Stimulated activated CD8-positive, alpha-beta memory T cell treated with anti-CD3 and anti-CD28 coated beads, Interleukin-4, amount 100 ng/mL, for 4 hours (primary cell): ENCODE measurements around the gene GNA15.

Experiments used
- DNase-seq, 2 donors: peaks; one replicate each; pipeline ENCODE4 v3.0.0-alpha.2; 2020; ENCODE audit warnings: low read depth in 2 of 2, low spot score in 1 of 2

GNA15 gene

DNA sequence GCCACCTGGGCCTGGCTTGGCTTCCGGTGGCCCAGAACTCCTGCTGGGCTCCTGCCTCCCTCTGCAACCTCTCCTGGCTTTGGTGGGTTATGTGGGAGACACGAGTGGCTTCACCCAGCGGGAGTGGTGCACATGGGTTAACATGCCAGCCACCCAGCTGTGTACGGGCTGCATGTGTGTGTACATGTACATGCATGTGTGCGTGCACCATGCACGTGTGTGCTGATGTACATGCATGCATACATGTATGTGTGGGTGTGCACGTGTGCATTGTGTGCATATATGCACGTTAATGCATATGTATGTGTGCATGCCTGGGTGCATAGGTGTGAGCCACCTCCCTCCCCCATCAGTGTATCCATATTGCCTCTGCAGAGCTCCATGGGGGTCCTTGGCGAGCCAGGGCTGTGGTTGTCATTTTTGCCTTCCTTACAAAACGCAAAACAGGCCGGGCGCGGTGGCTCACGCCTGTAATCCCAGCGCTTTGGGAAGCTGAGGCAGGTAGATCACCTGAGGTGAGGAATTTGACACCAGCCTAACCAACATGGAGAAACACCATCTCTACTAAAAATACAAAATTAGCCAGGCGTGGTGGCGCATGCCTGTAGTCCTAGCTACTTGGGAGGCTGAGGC is 29.2 kb upstream of the GNA15 start:
- DNase-seq, result no peak

DNA sequence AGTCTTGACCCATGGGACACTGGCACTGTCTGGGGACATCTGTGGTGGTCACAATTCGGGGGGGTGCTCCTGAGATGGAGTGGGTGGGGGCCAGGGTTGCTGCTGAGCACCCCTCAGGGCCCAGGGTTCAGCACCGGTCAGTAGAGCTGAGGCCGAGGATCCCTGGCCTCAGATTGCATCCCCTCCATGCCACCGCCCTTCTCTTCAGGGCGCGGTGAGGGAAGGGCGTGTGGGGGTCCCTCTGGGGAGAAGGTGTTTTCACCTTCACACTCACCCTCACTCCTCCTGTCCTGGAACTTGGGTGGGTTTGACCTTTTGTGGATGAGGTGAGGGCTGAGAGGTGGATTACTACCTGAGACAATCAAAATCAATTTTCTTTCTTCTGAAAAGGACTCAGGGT is 28.2 kb upstream of the GNA15 start:
- no peak for DNase-seq

DNA sequence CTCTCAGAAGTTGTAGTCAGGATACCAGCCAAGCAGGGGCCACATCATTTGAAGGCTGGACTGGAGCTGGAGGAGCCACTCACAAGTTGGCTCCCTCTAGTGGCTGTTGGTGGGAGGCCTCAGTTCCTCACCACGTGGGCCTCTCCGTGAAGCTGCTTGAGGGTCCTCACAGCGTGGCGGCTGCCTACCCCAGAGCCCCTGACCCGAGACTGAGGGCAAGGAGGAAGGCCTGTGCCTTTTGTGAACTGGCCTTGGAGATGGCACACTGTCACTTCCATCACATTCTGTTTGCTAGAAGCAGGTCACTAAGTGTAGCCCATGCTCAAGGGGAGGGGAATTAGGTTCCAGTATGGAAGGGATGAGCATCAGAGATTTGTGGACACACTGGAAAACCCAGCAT is 27.1 kb upstream of the GNA15 start:
- DNase-seq, result peak; percentile 49 to 59

DNA sequence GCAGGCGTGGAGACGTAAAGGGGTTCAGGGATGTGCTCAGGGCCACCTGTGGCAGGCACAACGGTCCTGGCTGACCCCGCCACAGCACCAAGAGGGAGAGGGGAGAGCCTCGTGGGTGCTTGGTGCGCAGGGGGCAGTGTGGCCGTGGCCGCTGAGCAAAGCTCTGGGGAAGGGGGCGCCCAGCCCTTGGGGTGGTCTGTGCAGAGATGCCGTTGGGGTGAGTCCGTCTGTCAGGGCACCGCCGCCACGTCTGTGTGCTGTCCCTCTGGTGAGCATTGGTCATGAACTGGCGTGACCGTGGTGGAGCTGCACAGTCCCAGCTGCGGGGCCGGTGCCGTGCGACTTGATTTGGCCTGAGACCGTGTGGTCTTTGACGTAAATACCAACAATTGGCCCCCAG is 26.3 kb upstream of the GNA15 start:
- DNase-seq, result no peak

DNA sequence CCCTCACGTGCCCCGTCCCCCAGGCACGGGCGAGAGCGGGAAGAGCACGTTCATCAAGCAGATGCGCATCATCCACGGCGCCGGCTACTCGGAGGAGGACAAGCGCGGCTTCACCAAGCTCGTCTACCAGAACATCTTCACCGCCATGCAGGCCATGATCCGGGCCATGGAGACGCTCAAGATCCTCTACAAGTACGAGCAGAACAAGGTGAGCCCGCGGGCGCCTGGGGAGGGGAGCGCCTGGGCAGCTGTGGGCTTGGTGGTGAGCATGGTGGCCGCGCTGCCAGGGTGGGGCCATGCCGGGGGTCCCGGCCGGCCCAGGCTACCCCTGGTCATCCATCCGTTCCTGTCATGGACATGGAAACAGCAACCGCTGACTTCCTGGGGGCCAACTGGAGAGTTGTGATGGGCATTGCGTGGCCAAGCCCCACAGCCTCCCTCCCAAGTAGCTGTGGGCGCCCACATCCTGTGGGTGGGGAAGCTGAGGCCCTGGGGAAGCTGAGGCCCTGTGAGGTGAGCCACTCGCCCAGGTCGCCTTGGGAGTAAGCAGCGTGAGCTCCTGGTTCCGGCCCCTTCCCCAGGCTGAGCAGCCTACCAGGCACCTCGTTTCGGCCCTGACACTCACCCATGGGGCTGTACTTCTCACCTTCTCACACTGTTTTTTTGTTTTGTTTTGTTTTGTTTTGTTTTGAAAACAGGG is 25.6 kb upstream of the GNA15 start:
- DNase-seq, result no peak

DNA sequence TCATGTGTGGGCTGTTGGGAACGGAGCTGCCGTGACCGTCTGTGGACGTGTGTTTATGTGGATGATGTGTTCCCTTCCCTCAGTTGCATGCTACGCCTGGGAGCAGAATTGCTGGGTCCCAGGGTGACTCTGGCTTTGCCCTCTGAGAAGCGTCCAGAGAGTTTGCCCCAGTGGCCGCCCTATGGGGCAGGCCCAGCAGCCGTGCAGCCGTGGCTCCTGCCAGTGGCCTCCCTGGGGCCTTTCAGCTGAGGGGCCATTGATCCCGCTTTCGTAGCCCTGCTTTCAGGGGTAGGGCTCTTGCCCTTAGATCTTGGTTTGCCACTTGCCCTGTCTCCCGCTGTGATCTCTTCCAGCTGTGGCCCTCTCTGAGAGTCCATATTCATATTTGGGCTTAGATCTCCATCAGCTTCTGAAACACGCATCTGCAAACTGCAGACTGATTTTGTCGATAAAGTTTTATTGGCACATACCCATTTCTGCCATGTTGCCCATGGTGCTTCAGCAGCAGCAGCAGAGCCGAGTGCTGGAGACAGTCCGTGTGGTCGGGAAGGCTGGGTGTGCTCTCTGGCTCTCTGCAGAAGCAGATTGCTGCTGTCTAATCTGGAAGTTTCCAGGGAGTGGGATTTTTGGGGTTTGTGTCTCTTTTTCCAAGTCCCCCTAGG is 24.1 kb upstream of the GNA15 start:
- no peak for DNase-seq

DNA sequence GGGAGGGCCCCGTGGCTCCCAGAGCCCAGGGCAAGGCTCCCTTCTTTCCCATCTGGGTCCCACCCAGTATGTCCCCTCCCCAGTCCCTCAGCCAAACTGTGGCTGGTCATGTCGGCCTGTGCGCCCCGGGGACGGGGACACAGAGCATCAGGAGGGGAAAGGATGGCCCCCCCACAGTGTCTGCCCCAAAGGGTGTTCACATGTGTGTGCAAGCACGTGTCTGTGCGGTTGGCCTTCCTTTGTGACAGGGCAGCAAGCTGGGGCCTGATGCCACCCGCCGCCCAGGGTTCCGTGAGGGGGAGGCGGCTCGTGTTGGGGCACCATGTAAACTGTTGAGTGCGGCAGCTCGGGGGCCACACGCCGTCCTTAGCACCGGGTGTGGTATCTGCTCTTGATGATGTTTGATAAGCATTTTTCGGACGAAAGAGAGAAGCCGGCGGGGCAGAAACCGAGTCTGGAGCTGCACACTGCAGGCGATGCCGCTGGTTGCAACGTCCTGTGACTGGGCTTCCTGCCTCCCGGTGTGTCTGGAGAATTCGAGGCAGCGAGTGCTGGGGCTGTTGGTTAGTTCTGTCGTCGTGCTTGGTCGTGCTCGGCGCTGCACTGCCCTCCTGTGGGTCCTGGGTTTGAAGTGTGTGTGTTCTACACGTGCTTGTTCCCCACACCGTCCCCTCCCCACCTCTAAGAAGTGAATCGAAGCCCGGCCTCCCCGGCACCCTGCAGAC is 23.3 kb upstream of the GNA15 start:
- DNase-seq, result no peak

DNA sequence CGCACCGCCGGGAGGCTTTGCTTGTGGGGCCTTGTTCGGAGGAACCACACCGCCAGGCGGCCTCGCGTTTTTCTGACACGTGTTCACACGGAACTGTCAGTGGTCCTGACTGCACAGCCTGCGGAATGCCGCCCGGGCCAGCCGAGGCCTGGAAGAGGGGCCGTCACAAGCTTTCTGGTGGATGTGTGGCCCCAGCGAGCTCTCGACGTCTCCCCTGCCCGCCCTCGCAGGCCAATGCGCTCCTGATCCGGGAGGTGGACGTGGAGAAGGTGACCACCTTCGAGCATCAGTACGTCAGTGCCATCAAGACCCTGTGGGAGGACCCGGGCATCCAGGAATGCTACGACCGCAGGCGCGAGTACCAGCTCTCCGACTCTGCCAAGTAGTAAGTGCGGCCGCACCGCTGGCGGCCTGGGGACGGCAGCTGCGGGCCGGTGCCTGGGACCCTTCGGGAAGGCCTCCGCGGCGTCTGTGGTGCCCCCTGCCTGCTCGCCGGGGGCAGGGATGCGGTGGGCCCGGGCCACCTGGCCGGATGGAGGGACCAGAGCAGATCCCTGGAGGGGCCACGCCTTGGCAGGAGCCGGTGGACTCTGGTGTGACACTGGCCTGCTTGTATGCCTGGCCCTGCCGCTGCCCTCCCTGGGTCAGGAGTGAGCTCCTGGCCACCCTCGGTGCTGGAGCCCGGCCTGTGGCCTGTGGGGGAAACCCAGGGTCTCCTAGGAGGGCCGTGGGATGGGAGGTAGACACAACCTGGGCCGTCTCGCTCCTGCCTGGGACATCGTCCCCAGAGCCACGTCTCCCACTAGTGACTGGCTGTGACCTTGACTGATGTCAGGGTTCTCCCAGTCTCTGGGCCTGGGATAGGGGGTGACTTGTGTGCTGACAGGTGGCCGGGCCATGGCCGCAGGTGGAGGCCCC is 22.5 kb upstream of the GNA15 start:
- DNase-seq, result no peak

DNA sequence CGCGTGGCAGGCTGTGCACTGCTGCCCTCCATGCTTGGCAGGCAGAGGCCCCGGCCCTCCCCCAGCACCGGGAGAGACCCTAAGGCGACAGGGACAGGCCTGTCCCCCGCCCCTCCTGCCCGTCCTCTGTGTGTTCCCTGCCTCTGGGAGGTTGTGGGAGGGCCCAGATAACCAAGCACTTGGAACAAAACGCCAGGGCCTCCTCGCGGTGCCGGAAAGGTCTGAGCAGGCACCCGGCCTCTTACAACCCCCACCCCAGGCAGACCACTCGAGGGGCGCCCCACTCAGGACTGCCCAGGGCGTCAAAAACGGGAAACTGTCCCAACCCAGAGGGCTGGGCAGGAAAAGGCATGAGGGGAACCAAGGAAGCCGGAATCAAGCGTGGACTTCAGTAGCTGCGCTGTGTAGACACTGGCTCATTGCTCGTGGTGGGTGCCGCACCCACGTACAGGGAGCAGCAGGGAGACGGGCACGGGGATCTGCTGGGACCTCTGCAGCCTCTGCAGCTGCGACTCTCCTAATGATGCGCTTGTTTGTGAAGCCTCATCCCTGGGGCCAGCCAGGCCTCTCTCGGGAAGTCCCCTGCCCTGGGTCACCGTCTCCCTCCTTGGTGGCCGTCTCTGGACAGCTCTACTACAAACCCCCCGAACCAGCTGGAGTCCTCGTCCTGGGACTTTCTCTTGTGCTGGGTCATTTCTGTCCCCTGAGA is 21.7 kb upstream of the GNA15 start:
- DNase-seq, result no peak

DNA sequence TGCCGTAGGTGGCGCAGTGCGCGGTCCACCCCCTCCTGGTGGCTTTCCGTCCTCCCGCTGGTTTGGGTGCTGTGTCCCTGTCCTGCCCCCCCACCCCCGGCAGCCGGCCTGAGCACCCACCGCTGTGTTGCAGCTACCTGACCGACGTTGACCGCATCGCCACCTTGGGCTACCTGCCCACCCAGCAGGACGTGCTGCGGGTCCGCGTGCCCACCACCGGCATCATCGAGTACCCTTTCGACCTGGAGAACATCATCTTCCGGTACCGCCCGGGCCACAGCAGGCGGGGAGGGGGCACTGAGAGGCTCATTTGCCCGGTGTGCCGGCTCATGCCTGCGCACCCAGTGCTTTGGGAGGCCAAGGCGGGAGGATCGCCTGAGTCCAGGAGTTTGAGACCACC is 21.0 kb upstream of the GNA15 start:
- no peak for DNase-seq

DNA sequence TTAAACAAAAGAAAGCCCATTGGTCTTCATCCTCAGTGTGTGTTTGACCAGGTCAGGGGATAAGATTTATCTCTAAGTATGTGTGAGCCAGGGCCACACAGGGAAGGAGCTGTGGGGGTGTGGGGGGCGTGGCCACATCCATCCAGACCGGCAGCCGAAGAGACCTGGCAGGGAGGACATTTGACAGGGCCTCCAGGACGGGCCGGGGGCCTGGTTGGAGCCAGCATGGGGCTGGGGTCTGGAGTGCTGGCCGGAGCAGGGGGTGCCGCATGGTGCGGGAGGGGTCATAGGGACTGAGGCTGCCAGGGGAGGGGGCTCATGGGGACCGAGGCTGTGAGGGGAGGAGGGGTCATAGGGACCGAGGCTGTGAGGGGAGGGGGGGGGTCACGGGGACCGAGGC is 20.4 kb upstream of the GNA15 start:
- no peak for DNase-seq

DNA sequence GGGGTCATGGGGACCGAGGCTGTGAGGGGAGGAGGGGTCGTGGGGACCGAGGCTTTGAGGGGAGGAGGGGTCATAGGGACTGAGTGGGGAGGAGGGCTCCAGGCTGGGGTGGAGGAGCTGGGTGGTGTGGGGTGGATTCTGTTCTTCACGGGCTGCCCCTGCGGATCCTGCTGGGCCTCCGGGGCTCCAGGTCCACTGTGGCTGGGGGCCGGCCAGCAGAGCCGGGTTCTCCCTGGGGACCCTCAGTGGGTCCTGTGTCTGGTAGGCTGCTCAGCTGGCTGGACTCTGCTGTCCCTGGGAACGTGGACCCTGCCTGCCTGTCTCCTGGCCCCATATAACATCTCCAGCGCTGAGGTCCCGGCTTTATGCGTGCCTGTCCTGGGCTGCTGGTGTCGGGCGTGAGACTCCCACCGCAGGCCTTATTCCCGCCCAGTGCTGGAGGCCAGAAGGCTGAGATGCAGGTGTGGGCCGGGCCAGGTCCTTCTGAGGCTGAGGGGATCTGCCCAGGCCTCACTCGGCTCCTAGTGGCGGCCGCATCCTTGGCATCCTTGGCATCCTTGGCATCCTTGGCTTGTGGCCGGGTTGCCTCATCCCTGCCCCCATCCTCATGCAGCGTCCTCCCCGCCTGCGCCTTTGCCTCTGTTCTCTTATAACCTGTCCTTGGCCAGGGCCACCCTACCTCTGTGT is 19.8 kb upstream of the GNA15 start:
- DNase-seq, result no peak

DNA sequence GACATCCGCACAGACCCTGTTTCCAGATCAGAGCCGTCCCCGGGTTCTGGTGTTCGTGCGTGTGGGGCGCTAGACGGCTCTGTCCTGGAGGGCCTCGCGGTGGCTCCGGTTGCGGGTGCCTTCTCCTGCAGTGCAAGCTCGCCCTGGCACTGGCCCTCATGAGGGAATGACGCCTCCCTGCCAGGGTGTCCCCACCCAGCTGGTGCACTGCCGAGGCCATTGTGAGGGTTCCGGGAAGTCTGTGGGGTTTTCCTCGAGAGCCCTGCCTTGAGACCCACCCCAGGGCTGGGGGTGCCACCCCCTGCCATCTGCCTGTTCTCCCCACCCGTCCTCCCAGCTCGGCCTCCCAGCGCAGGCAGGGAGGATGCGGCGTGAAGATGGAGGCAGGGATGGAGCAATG is 19.2 kb upstream of the GNA15 start:
- no peak for DNase-seq

DNA sequence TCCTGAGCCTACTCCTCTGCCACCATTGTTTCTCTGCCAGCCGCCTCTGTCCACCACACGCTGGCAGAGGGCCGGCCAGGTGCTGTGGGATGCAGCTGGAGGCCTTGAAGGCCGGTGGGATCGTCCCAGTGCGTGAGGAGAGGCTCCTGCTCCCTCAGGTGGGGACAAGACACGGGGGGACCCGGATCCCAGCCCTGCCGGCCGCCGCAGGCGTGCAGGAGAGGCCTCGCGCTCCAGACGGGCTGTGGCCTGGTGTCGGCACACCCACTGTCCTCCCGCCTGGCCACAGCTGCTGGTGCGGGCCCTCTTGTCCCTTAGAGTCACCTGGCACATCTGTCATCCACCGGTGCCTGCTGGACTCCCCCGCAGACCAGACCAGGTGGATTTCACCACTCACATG is 18.1 kb upstream of the GNA15 start:
- DNase-seq, result no peak

DNA sequence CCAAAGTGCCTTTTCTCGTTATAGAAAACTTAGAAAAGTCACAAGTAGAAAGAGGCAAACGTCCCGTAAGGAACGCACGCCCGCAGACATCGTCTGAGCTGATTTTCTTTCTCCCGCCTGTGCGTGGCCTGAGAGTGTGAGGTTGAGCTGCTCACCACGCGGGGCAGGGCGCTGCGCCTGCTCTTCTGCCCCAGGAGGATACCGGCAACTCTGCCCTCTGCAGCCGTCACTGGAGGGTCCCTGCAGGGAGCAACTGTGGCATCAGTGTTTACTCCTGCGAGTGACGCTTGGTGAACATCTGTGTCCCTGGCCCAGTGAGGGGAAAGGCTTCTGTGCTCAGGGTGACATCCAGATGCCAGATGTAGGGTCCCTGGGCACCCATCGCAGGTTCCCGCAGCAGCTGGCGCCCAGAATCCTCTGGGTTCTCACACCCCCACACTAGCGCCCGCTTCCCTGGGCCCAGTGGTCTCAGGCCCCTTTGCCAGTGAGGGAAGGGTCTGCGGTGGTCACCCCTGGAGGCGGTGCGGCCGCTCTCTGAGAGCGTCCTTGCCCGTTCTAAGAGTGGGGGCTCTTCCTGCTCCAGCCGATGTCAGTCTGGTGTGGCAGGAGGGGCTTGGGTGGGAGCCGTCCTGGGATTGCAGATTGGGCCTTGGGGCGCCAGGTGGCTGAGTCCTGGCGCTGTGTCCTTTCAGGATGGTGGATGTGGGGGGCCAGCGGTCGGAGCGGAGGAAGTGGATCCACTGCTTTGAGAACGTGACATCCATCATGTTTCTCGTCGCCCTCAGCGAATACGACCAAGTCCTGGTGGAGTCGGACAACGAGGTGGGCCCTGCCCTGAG is 17.4 kb upstream of the GNA15 start:
- DNase-seq, result no peak

DNA sequence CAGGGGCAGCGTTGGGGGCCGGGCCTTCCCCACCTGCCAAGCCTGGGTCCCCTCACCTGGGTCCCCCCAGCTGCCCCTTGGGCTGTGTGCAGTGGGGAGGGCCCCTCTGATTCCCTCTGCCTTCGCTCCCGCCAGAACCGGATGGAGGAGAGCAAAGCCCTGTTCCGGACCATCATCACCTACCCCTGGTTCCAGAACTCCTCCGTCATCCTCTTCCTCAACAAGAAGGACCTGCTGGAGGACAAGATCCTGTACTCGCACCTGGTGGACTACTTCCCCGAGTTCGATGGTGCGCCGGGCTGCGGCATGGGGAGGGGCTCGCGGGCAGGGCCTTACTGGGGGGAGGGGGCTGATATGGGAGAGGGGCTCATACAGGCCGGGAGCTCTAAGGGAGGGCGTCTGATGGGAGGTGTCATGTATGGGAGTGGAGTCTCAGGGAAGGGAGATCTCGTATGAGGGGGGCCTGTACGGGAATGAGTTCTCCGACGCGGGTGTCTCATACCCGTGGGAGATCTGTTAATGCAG is 16.7 kb upstream of the GNA15 start:
- no peak for DNase-seq

DNA sequence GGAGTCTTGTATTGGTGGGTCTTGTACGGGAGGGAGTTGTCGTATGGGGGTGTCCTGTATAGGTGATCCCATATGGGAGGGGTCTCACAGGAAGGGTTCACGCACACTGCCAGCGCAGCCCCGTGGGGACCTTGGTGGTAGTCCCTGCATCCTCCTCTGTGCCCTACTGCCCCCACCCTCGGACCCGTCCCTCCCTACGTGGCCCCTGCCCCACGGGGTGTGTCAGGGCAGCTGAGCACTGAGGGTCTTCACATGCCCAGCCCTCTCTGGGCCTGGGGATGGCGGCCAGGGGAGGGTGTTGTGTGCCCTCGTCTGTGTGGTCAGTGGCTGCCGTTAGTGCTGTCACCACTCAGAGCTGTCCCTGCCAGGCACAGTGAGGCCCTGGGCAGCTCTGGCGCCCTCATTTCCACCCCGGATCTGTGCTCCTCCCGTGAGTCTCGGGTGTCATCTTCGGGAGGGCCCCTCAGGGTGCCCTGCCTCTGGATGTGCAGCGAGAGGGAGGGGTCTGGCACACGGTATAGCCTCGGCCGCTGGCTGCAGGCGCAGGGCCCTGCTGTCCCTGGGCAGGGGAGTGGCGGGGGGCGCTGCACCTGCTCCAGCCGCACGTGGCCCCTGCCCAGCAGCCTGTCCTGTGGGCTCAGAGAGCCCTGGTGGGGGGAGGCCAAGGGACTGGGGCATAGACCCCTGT is 16.0 kb upstream of the GNA15 start:
- DNase-seq, result no peak
